ENCODE data around the gene HYAL3.

HYAL3 gene

DNA sequence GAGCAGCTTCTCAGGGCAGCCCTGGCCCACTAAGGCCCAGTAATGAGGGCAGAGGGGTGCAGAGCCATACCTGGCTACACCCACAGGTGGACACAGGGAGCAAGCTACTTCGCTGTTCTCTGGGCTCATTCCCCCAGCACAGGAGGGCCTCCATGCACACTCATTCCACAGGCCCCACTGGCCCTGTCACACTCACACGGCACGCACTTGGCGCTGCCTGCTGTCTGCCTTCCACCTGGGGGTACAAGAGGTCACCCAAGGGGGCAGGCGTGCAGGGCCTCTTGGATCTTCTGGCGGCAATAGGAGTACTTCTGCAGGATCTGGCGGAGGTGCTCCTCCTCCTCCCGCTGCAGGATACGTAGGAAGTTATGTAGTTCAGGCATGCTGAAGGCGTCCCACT is 31.1 kb upstream of the HYAL3 start:
- no peak for DNase-seq (ENCODE audit: low spot score)

DNA sequence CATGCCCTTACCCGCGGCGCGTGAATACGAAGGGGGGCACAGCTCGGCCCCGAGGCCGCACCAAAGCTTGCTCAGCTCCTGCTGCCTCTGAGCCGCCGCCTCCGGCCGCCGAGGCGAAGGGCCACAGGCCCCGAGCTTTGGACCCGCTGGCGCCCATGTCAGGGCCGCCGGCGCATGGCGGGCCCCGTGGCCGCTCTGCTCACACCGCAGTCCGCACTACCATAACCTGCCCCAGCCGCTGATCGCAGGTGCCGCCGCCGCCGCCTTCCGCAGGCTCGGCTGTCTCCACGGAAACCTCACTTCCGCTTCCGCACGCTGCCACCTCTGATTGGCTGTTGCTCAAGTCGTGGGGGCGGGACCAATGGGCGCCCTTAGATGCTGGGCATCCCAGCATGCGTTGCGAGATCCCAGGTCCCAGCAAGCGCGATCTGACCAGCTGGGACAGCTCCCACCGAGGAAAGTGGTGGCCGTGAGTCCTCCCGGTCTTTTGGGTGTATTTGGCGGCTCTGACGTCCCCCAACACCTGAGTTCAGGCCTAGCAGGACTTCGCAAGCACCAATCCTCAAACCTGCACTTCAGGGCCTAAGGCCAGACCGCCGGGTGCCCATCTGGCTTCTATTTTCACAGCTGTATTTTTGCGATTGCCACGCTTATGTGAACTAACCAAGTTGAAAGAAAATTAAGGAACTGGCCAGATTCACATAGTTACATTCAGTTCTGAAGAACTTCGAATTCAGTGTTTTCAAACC is 28.9 kb upstream of the HYAL3 start, which contains the start of gene TUSC2:
Gene TUSC2 (minus strand): TSS at position 281 of the 749 bp plus-strand sequence. CDS start 124 bp downstream, at position 157.
- peak; percentile 95 for DNase-seq (ENCODE audit: low spot score)

DNA sequence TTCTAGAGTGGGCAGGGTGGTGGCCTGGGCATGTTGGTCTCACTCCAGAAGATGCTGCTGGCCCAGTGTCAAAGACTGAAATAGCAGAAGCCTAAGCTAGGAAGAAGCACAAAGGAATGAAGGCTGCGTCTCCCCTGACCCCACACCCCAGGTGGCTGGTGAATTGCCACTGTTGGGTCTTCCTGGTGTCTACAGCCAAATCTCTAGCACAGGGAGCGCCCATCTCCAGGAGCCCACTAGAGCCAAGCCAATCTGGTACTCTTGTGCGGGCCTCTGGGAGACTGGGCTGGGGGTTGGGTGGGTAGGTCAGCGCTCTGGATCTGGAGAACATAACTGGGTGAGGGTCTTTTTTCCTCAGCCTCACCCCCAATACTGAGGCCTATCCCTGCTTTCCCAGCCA is 27.9 kb upstream of the HYAL3 start:
- no peak for DNase-seq (ENCODE audit: low spot score)

DNA sequence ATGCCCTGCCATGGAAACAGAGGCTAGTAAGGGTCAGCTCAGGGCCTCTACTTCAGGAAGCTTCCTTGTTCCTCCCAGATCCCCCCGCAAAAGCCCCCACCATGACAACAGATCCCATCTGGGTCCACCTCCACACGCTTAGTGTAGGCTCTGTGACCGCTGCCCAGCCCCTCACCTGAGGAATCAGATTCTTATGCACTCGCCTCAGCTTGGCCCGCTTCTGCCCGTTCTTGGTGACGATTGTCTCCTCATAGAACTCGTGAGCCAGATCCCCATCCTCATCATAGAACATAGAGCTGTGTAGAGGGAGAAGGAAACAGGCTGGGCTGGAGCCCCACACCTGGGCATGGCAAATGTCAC is 27.0 kb upstream of the HYAL3 start:
- no peak for DNase-seq (ENCODE audit: low spot score)

DNA sequence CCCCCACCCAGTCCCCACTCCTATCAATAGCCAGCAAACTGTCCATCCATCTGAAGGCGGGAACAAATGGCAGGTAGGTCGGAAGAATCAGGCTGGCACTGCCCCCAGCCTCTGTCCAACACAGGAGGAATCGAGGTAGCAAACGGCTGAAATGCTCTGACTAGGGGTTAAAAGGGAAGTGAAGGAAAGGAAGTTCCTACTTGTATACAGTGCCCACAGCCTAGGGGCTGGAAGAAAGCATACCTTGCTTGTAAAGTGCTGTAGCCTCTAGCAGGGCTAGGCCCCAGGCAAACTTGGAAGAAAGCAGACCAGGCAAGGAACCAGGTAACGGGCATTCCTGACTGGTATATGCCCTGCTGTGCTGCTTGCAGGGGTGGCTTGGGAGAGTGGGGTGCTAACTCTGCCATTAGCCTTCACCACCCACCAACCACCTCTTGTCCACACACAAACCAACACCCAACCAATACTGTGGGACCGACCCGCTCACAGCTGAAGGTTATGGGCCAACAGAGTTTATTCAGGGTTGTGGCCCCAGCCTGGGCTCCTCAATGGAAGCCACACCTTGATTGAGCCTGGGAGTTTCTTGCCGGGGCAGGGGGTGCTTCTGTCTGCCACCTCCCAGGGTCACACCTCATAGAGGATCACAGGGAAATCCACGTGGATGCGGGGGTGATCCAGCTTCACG is 26.4 kb upstream of the HYAL3 start:
- no peak for DNase-seq (ENCODE audit: low spot score)

DNA sequence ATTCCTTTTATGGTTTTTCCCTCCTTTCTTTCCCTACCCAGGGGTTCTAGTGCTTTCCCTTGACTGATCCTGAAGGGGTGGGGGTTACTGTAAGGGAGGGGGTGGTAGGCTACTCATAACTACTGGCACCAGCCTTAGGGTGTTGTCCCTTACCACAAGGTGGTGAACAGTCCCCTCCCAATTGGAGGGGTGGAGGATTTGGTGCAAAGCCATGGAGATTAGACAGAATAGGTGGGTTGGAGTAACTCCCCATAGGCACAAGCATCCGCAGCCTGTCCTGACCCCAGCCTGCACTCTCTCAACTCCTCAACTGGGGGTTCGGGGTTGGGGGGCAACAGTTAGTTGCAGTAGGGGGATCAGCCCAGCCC is 25.9 kb upstream of the HYAL3 start:
- no peak for DNase-seq (ENCODE audit: low spot score)

DNA sequence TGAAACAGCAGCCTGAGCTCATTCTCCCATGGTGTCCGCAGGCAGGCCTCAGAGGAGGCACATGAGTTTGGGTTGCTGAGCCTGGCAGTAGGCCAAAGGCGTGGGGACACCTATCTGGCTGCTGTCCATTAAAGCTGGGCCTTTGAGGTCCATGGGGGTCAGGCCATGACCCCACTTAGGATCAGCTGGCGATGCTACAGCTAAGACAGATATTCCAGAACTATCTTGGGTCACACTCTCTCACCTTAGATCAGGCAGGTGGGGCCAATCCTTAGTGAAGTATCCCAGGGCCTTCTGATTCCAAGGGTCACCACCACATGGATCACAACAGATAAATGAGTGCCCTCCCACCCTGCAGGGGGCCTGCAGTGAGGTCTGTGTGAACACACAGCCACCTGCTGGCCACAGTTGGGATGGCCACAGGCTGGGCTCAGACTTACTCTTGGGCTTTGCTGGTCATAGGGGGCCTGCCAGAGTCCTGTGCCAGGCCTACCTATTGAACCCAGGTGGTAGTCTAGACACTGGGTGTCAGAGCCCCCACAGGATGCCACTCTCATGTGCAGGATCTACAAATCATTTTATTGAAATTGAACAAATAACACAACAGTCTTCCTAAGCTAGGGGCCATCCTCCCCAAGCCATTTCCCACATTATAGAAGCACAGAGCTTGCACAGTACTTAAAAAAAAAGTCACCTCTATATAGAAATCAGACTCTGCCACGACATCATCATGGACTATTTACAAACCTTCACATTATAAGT is 25.3 kb upstream of the HYAL3 start:
- DNase-seq (ENCODE audit: low spot score): peak; percentile 78

DNA sequence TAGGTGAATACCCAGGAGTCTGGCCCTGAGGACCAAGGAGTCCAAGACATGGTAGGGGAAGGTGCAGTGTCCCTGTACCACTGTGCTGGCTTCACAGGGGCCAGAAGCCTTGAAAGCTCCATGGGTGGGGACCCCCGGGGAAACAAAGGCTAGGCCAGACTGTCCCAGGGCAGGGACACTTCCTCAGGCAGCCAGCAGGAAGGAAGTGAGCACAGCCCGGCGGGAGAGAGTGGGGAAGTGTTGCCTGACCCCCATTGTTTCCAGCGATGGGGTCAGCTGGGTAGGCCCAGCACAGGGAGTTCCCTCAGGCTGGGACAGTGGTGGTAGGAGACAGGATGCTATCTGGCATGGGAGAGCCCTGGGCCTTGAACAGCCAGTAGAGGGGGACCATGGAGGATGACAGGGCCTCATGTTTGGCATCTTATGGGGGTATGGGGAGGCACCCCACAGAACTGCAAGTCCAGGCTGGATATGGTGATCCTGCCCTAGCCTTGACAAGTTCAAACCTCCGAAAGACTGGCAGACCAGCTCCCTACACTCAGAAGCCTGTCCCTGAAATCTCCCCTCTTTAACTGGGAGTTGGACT is 24.5 kb upstream of the HYAL3 start:
- no peak for DNase-seq (ENCODE audit: low spot score)

DNA sequence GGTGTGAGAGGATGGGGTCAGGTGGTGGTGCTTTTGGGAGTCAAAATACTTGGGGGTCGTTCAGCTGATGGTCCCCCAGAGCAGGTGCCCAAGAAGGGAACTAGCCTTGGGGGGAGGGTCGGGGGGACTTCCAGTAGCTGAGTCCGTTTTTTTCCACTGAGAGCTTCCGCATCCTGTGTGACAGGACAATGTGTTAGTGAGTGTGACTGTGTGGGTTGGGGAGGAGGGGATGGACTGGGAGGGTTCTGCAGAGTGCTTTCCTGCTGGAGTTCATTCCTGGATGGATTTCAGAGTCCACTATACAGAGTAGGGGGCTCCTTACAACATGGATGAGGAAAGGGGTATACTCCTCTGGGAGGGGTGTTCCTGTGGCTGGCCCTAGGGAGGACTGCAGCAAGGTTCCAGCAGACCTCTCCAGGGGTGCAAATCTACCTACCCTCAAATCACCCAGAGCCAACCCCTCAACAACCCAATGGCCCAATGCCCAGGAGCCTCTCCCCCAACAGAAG is 23.9 kb upstream of the HYAL3 start:
- DNase-seq (ENCODE audit: low spot score): no peak

DNA sequence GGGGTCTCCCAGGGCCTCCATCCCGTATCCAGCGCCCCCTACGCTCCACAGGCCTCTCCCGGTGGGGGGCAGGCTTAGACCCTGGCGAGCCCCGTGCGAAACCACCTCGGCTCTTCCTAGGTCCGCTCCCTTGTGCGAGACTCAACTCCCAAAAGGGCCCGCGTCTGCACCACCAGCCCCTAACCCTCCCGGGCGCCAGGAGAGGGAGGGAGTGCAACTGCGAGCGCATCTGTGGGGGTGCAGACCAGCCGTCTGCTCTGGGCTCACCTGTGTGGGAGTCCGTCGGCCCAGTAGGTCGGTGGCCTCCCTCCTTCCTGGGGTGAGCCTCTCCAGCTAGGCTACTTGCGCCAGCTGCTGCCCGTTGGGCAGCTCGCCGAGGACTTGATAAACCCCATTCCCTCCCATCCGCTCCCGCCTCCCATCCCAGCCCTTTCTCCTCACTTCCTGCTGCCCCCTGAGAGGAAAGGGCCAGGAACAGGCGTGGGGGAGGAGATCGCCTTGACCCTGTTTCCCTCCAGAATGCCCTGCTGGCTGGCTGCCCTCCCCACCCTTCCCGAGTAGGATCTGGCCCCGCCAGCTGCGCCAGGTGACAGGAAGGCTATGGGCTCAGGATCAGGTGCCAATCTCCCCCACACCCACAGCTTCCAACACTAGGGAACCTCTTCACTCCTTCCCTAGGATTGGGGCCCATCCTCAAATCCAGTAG is 23.3 kb upstream of the HYAL3 start, which contains the start of gene HYAL2:
Gene HYAL2 (minus strand): TSS at position 360 of the 706 bp plus-strand sequence. CDS start 2,256 bp downstream, outside the sequence.
- DNase-seq (ENCODE audit: low spot score): no peak

DNA sequence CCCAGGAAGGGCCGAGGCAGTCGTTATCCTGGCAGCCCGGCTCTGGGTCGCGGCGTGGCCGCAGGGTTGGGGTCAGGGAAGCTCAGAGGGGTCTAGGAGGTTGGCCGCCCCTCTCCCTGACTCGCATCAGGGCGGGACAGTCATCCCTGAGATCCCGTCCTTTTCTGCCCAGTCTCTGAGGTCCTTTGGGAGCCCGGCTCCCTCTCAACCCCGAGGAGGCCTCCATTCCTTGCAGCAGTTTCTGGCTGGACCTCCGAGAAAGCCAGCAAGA is 22.8 kb upstream of the HYAL3 start:
- DNase-seq (ENCODE audit: low spot score): no peak

DNA sequence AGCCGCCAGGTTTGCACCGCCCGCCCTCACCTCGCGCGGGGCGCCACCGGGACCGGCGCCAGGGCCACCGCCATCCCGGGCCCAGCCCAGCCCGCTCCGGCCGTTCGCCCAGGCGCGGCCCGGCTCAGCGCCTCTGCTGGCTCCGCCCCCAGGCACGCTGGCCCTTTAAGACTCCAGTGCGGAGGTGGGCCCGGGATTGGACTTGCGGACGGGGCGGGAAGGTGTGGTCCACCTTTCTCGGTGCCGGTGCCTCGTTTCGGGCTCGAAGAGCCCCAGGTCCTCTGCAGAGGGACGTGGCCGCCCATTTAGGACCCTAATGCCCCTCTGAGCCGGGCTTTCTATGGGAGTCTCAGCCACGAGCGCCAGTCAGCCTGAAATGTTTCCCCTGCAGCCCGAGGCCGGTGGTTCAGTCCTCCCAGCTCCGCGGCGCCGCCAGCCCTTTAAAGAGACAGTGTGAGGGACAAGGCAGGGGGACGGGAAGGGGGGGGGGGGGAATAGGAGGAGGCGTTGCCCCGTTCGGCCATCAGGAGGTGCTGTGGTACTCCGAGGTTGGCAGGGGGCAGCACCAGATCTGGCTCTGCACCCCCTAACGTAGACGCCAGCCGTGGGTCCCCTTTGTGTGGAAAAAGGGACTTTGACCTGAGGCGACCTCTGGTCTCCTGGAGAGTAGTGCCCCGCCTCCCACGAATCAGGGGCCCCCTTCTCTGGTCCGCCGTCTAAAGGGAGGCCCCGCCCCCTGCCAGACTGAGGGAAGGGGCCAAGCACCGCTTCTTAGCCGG is 22.3 kb upstream of the HYAL3 start:
- DNase-seq (ENCODE audit: low spot score): peak; percentile 87

DNA sequence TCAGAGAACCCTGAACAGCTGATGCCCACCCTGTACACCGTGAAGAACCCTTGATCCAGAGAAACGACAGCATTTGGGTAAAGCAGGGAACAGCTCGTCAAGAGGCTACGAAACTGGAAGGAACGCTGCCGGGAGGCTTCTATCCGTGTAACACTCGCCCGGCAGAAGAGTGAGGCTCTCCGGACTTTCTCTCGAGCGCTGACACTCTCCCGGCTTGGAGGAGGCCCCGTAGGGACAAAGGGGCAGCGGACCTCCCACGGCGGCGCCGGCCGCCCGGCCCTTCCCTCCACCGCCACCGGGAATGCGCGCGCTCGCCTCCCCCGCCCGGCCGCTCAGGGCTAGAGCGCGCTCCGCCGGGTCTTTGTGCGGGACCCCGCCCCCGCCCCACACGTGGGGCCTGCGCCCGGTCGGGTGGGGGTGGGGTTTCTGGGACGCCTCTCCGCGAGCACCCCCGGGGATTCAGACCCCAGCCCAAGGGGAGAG is 21.7 kb upstream of the HYAL3 start:
- DNase-seq (ENCODE audit: low spot score): peak; percentile 92

DNA sequence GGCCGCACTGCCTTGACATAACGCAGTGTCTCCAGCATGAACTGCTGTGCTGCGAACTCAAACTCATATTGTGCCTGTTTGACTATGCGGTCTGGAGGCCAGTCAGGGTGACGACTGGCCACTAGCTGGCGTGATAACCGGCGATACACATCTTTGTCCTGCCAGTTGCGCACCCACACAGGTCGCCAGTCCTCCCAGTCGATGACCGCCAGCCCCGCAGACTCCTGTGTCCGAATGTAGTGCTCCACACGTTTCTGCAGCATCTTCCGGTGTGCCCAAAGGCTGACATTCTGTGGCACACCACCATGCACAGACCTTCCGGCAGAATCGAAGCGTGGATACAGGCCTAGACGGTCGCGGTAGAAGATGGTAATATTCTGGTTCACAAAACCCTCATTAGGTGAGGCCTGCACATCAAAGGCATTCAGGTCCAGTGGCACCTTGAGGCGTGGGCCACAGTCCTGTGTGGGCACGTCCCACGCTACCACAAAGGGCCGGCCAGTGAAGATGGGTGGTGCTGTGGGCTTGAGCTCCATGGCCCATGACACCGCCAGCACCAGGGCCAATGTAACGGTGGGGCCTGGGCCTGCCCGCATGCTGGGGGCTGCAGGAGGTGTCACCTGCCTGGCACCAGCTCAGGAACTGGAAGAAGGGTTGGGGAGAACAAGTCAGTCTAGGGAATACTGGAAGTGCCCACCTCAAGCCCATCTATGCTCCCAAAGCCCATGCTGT is 20.9 kb upstream of the HYAL3 start:
- DNase-seq (ENCODE audit: low spot score): no peak

DNA sequence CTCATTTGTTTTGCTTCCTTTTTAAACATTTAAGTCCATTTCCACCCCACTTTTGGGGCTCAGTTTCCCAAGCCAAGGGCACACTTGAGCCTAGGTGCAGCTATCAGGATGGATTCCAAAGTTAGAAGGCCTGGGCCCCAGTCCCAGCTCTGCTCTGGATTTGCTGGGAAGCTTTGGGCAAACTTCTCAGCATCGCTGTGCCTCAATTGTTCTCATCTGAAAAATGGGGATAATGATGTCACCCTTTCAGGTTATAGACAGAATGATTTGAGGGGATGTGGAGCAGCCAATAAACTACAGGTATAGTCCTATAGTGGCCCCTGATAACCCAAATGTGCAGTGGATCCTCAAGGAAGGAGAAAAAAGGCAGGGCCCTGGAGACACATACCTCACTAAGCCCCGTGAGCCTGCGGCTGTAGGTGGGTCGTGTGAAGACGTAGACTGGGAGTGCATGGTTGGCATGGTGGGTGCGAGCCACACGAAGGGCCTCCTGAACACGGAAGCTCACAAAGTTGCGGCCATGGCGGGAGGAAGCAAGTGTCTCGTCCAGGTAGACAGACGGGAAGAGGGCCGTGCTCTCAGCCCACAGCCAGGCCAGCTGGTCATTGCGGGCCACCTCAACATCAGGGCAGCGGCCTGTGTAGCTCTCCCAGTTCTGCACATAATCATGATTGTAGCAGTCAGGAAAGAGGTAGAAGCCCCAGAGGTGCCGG is 20.1 kb upstream of the HYAL3 start:
- DNase-seq (ENCODE audit: low spot score): no peak

DNA sequence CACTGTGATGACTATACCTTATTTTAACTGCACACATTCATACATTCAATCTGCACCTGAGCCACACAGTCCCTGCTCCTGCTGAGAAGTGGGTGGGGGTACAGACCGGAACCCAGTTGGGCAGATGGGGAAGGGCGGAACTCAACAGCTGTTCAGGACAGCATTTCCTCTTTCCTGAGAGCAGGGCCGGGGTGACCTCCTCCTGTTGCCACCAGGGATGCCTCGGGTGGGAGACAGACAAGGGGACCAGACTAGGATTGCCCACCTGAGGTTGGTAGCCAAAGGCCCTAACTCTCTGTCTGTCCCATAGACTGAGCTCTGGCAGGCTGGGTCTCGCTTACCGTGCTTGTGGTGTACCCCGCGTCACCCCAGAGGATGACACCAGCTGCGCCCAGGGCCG is 19.4 kb upstream of the HYAL3 start:
- DNase-seq (ENCODE audit: low spot score): no peak

DNA sequence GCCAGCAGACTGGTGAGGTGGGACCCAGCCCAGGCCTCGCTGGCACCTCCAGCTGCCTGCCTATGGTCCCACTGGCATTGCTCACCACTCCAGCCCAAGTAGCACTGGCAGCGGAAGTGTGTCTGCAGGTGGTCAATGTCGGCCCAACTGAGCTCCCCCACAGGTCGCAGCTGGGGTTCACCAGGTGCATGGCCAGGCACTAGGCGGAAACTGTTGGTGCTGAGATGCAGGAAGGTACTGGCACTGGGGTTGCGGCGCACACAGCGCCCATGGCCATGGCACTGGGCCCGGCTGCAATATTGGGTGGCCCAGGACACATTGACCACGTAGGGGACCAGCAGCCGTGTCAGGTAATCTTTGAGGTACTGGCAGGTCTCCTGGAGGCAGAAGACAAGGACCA is 19.0 kb upstream of the HYAL3 start:
- DNase-seq (ENCODE audit: low spot score): no peak

DNA sequence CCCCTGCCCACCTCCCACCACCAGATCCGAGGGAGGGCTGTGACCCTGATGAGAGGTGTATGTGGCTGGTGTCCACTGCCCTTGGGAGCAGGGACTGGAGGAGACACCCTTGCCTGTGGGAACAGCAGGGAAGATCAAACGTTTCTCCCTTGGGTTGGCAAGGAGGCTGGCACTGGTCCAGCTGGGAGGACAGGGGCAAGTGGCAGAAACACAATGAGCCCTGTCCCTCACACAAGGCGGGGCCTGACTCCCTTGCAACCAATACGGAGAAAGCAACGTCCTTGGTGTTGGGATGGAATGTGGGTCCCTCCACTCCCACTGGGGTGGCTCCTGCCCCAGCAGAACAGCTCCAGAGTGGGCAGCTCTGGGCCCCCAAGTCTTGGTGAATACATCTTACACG is 18.1 kb upstream of the HYAL3 start:
- DNase-seq (ENCODE audit: low spot score): peak; percentile 17

DNA sequence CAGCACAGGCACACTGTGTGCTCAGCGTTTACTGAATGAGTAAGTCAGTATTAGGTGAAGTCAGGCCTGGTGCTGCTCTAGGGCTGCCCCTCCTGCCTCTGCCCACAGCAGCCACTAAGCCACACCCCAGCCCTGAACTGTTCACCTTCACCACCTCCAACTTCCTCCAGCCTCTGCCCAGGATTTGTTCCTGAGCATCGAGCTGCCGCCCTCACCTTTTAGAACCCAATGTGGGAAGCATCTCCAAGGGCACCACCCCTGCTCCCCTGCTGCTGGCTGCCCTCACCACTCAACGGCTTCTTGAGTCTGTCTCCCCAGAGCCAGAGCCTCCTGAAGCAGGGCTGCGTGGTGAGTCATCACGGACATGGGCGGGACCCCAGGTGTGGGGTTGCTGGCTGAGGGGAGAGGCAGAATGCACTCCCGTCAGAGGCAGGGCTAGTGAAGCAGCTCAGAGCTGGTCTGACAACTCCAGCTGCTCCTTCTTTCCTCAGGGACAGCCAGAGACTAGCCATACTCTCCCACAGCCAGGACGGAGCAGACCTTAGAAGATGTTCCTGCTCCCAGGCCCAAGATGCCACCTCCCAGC is 17.5 kb upstream of the HYAL3 start:
- DNase-seq (ENCODE audit: low spot score): peak; percentile 54

Measured in iPS-NIHi11 (cell line).